ENCODE data around the gene ISLR.

ISLR gene

DNA sequence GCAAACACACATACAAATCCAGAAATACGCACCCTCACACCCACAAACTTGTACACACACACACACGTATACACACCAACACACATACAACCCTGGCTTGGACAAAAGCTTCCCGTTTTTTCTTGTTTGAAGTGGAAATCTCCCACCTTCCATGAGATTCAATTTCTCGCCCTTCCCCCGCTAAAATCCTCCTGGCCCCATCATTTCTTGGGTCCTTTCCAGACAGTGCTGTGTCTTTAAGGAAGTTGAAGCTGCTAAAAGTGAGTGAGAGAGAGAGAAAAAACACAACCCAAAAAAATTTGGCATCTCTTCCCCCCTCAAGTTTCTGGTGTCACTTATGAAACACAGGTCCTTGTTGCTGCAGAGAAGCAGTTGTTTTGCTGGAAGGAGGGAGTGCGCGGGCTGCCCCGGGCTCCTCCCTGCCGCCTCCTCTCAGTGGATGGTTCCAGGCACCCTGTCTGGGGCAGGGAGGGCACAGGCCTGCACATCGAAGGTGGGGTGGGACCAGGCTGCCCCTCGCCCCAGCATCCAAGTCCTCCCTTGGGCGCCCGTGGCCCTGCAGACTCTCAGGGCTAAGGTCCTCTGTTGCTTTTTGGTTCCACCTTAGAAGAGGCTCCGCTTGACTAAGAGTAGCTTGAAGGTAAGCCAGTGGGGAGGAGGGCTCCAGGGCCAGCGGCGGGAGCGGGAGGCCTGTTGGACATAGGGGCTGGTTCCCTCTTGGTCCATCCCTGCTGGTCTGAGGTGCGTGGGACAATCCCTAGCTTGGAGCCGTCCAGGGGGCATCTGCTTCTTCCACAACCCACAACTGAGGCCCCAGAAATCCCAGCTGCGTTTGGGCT is at the start of gene ISLR:
ISLR (plus strand) TSS at position 331 of the 839 bp plus-strand sequence. CDS start 1,149 bp downstream, outside the sequence.
- DNase-seq (ENCODE audit: low read depth in 2 of 2), result no peak

DNA sequence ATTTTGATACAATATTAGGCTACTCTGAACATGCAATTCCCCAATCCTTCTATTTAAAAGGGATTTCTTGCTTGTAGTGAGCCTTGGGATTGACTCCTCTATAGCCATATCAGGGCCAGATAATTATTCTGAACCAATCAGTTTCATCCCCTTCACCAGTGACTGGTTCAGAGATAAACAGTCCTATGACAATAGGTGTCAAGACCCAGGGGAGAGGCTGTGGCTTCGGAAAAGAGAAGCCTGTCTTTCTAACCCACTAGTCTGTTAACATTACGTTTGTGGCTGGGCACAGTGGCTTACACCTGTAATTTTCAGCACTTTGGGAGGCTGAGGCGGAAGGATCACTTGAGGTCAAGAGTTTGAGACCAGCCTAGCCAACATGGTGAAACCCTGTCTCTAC is 49.3 kb upstream of the ISLR start:
- DNase-seq (ENCODE audit: low read depth in 2 of 2), result no peak

DNA sequence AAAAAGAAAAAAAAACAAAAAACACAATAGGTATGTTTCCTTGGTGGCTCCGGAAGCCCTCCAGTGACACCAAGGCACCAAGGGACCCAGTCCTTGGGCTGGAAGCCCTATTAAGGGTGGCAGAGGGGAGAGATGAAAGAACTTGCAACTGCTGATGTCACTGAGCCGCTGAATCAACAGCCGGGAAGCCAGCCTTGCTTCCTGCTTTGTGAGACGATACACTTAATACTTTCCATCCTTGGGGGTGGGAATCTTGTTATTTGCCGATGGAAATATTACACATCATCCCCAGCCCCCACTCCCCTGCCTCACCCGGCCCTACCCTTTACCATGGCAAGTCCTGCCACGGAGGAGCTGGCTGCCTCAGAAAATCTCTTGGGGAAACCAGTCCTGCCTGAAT is 48.8 kb upstream of the ISLR start:
- DNase-seq (ENCODE audit: low read depth in 2 of 2), result no peak

GRCh38 chr15:74127255-74127953 is 46.1 kb upstream of the ISLR start:
- DNase-seq (ENCODE audit: low read depth in 2 of 2), result peak; percentile 82 to 84

DNA sequence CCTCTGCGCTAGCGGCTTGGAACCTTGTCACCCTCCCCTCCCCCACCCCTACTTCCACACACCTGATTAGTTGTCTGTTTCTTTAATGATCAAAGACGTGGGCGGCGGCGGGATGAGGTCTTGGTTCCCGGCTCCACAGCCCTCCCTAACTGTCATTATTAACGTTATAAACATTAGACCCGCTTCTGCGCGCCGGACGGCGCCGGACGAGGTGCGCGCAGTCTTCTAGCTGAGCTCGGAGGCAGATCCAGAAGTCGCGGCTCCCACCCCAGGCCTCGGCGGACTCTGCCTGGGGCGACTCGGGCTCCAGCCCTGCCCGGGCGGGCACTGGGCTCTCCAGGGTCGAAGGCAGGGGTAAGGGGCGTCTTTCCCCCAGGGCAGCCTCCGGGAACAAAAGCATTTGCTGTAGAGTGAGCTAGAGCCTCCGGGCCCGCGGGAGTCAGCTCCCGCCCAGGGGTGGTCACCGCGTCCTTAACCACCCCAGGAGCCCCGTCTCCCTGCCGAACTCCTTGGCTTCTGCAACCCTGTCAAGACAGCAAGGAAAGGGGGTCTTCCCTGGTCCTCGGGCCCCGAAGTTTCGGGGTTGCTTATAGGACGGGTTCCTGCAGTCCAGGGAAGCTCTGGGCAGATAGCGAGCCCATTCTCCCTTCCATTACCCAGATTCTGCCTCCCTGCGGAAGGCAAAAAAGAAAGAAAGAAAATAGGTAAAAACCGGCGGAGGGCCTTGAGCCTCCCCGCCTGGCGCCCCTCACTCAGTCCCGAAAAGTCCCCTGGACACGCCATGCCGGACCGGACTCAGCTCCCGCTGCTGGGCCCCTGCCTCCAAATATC is 45.3 kb upstream of the ISLR start:
- no peak for DNase-seq (ENCODE audit: low read depth in 2 of 2)

GRCh38 chr15:74128785-74129585 is 44.5 kb upstream of the ISLR start:
- no peak for DNase-seq (ENCODE audit: low read depth in 2 of 2)

DNA sequence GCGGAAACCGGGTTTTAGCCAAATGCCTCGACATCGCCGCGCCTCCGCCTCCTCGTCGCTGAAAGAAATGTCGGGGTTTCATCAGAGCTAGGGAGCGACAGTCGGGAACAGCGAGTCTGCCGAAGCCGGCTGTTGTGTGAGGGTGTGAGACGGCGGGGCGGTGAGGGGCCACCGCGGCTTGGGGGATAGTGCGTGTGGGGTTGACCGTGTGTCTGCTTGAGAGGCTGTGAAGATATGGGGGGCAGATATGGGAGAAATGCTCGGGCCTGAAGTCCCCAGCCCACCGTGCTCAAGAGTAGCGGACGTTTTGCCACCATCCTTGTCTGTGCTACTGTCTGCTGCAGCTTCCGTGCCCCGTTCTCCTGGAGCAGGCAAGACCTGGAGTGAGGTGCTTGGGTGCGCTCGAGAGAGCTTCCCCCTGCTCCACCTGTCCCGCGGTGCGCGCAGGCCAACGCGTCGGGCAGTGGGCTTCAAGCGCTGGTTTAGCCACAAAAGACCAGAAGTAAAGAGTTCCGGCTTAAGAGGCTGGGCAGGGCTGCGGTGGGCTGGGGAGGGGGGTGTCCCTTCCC is 43.8 kb upstream of the ISLR start:
- no peak for DNase-seq (ENCODE audit: low read depth in 2 of 2)

- DNase-seq (ENCODE audit: low read depth in 2 of 2), result no peak
Observed at GRCh38 chr15:74130155-74130848, 43.2 kb upstream of the ISLR start, which contains the start of gene ISLR2. TSS of gene ISLR2 (plus strand) at chr15:74130586. CDS start at chr15:74132755, 2,169 bp downstream.

DNA sequence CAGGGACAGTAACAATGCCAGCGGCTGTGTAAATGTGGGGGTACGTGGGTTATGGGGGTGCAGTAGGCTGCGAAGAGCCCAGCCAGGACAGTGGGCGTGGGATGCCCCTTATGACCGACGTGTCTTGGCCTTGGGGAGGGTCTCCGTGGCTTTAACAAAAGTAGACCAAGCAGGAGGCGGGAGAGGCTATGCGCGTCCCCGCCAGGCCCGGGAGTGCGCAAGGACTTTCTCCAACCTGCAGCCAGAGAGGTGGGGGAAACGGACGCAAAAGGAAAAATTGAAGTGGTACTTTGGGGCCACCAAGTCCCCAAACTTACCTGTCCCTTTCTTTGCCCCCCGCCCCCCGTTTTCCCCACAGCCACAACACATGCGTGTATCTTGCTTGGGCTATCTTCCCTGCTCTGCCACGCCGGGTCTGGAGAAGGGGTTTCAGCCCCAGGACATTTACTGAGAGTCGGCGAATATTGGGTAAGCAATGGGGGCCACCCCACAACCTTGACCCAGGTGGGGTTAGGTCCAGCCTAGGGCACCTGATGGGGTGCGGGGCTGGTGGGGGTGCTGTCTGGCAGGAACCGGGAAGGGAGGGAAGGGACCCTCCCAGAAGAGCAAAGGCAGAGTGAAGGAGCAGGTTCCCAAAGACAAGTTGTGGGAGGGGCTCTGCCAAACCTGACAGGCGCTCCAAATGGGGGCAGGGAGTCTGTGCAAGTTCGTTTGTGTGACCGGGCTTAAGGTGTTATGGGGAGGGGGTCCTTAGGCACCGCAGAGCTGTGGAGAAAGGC is 42.5 kb upstream of the ISLR start:
- no peak for DNase-seq (ENCODE audit: low read depth in 2 of 2)

- no peak for DNase-seq (ENCODE audit: low read depth in 2 of 2)
Observed at GRCh38 chr15:74131628-74132413, 41.7 kb upstream of the ISLR start.

- no peak for DNase-seq (ENCODE audit: low read depth in 2 of 2)
Observed at GRCh38 chr15:74132681-74133651, 40.5 kb upstream of the ISLR start.

DNA sequence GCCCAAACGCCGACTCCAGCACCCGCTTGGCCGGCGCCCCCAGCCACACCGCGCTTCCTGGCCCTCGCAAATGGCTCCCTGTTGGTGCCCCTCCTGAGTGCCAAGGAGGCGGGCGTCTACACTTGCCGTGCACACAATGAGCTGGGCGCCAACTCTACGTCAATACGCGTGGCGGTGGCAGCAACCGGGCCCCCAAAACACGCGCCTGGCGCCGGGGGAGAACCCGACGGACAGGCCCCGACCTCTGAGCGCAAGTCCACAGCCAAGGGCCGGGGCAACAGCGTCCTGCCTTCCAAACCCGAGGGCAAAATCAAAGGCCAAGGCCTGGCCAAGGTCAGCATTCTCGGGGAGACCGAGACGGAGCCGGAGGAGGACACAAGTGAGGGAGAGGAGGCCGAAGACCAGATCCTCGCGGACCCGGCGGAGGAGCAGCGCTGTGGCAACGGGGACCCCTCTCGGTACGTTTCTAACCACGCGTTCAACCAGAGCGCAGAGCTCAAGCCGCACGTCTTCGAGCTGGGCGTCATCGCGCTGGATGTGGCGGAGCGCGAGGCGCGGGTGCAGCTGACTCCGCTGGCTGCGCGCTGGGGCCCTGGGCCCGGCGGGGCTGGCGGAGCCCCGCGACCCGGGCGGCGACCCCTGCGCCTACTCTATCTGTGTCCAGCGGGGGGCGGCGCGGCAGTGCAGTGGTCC is 39.7 kb upstream of the ISLR start:
- no peak for DNase-seq (ENCODE audit: low read depth in 2 of 2)

DNA sequence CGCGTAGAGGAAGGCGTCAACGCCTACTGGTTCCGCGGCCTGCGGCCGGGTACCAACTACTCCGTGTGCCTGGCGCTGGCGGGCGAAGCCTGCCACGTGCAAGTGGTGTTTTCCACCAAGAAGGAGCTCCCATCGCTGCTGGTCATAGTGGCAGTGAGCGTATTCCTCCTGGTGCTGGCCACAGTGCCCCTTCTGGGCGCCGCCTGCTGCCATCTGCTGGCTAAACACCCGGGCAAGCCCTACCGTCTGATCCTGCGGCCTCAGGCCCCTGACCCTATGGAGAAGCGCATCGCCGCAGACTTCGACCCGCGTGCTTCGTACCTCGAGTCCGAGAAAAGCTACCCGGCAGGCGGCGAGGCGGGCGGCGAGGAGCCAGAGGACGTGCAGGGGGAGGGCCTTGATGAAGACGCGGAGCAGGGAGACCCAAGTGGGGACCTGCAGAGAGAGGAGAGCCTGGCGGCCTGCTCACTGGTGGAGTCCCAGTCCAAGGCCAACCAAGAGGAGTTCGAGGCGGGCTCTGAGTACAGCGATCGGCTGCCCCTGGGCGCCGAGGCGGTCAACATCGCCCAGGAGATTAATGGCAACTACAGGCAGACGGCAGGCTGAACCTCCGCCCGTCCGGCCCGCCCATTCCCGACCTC is 39.0 kb upstream of the ISLR start:
- DNase-seq (ENCODE audit: low read depth in 2 of 2), result no peak

- no peak for DNase-seq (ENCODE audit: low read depth in 2 of 2)
Observed at GRCh38 chr15:74135041-74135565, 38.4 kb upstream of the ISLR start.

- no peak for DNase-seq (ENCODE audit: low read depth in 2 of 2)
Observed at GRCh38 chr15:74136540-74136813, 37.0 kb upstream of the ISLR start.

GRCh38 chr15:74136814-74137536 is 36.5 kb upstream of the ISLR start:
- no peak for DNase-seq (ENCODE audit: low read depth in 2 of 2)

All from stimulated activated CD8-positive, alpha-beta memory T cell treated with anti-CD3 and anti-CD28 coated beads, Interleukin-15, amount 100 ng/mL, for 48 hours (primary cell).